Activated CD4-positive, alpha-beta T cell treated with anti-CD3 and anti-CD28 coated beads for 24 hours (primary cell): ENCODE data around the gene SGPP1.
"Not testable (repeated sequence)": the region's sequence is repeated elsewhere in the genome, so short reads cannot be mapped to it uniquely, and the experiment has no call there.

ENCODE experiments used
- DNase-seq, 2 donors: peaks; one replicate each; pipeline ENCODE4 v3.0.0-alpha.2; 2020; ENCODE audit warnings: low read depth in 2 of 2

The SGPP1 gene

GRCh38 chr14:63726499-63726898 is 1.4 kb downstream of the SGPP1 start:
- no peak for DNase-seq

GRCh38 chr14:63725786-63726460 is 1.9 kb downstream of the SGPP1 start:
- no peak for DNase-seq

GRCh38 chr14:63717702-63718101 is 10.2 kb downstream of the SGPP1 start:
- no peak for DNase-seq

GRCh38 chr14:63715360-63715759 is 12.5 kb downstream of the SGPP1 start:
- no peak for DNase-seq

- DNase-seq: no peak
These were observed 14.1 kb downstream of the SGPP1 start for GRCh38 chr14:63713764-63714163.

GRCh38 chr14:63713058-63713457 is 14.8 kb downstream of the SGPP1 start:
- DNase-seq: no peak

- DNase-seq: no peak
These were observed 15.7 kb downstream of the SGPP1 start for GRCh38 chr14:63712123-63712522.

GRCh38 chr14:63710497-63710896 is 17.4 kb downstream of the SGPP1 start:
- no peak for DNase-seq

- no peak for DNase-seq
These were observed 18.3 kb downstream of the SGPP1 start for GRCh38 chr14:63709589-63709988.

- DNase-seq: no peak
These were observed 20.6 kb downstream of the SGPP1 start for GRCh38 chr14:63707216-63707615.

GRCh38 chr14:63705561-63706070 is 22.2 kb downstream of the SGPP1 start:
- no peak for DNase-seq

- DNase-seq: not testable (repeated sequence)
These were observed 25.3 kb downstream of the SGPP1 start for GRCh38 chr14:63702530-63702929.

- no peak for DNase-seq
These were observed 26.1 kb downstream of the SGPP1 start for GRCh38 chr14:63701606-63702299.

GRCh38 chr14:63692310-63693020 is 35.4 kb downstream of the SGPP1 start:
- no peak for DNase-seq

GRCh38 chr14:63689132-63689531 is 38.7 kb downstream of the SGPP1 start:
- no peak for DNase-seq

GRCh38 chr14:63686926-63687325 is 40.9 kb downstream of the SGPP1 start:
- no peak for DNase-seq

GRCh38 chr14:63685401-63685800 is 42.5 kb downstream of the SGPP1 start:
- DNase-seq: no peak

GRCh38 chr14:63682727-63683593 is 44.9 kb downstream of the SGPP1 start:
- no peak for DNase-seq

GRCh38 chr14:63678536-63678935 is 49.3 kb downstream of the SGPP1 start:
- no peak for DNase-seq

GRCh38 chr14:63677891-63678379 is 49.9 kb downstream of the SGPP1 start:
- DNase-seq: no peak

GRCh38 chr14:63676615-63677014 is 51.2 kb downstream of the SGPP1 start:
- DNase-seq: no peak
